Ishikawa (cell line): ENCODE measurements around the gene GLYAT.

Source experiments
- CEBPB ChIP-seq: IDR thresholded peaks from 2 replicates; pipeline ENCODE4 v1.6.1; 2012
- EGR1 ChIP-seq: IDR thresholded peaks from 2 replicates; pipeline ENCODE4 v1.6.1; 2012
- EP300 ChIP-seq: IDR thresholded peaks from 2 replicates; pipeline ENCODE4 v1.6.1; 2012; ENCODE audit warnings: borderline replicate concordance

- TF ChIP-seq EP300 = no peak
- no peak for TF ChIP-seq EGR1
- no peak for TF ChIP-seq CEBPB
Observed at GRCh38 chr11:58744988-58745704, 13.4 kb upstream of the GLYAT start.
